Inferior parietal cortex (tissue), 1 donor: ENCODE data around the gene ZNF367.

Experiments used
- DNase-seq: peaks from one replicate; pipeline ENCODE4 v3.0.0-alpha.2; 2016; ENCODE audit errors: extremely low spot score

ZNF367 gene

DNA sequence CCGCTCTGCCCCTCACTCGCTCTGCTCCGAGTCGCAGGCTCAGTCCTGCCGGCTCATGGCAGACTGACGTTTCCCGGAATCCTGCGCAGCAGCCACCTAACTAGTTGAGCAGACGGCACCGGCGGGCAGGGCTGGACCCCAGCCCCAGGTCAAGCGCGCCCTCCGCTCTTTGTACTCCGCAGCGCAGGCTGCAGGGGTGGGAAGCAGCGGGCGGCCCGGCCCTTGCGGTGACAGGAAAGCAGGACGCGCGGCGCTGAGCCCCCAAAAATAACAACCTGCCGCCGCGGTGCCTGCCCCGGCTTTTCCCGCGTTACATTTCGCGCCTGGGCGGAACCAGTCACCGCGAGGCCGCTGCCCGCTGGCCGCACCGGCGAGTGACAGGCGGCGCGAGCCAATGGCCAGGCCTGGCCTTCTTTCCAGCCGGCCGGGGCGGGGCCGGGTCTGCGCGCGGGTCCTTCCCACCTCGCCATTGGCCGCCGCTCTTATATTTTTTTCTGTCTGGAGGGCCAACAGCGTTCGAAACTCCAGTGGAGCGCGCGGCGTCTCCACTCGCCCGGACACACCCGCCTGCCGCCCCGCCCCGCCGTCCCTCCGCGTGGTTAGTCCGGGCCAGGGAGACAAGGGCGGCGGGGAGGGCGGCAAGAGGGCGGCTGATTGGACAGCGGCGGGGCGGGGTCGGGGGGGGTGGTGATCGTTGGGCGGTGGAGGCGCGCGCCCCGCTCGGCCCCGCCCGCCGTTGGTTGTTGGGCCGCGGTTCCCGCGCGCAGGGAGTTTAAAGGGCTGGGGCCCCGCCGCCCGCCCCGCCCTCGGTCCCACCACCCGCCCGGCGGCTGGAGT is at the start of gene ZNF367:
Gene ZNF367, minus strand, starts transcription at position 288 of the 837 bp plus-strand sequence. CDS start 338 bp downstream, outside the sequence.
- DNase-seq: peak; percentile 92

- DNase-seq: no peak
Observed at GRCh38 chr9:96467784-96468183, 49.6 kb upstream of the ZNF367 start.

DNA sequence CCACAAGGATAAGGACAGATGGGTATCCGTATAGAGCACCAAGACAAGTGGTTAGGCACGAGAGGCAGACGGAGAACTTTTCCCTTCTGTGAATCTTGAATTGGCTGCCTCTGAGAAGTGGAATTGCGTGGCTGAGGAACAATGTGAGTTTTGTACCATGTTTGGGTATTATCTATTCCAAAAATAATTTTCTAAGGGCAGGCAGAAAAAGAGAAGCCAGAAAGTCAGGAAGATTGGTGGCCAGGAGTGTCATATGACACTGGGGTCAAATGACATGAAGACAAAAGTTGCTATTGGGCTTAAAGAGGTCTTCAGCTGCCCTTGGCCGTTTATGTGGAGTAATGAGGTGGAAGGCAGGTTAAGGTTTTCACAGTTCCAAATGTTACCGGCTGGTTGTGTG is 46.3 kb upstream of the ZNF367 start:
- no peak for DNase-seq

DNA sequence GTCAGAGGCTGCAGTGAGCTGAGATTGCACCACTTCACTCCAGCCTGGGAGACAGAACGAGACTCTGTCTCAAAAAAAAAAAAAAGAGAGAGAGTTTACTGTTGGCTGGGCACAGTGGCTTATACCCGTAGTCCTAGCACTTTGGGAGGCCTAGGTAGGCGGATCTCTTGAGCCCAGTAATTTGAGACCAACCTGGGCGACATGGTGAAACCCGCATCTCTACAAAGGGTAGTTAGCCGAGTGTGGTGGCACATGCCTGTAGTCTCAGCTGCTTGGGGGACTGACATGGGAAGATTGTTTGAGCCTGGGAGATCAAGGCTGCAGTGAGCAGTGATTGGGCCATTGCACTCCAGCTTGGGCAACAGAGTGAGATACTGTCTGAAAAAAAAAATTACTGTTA is 44.4 kb upstream of the ZNF367 start:
- no peak for DNase-seq

DNA sequence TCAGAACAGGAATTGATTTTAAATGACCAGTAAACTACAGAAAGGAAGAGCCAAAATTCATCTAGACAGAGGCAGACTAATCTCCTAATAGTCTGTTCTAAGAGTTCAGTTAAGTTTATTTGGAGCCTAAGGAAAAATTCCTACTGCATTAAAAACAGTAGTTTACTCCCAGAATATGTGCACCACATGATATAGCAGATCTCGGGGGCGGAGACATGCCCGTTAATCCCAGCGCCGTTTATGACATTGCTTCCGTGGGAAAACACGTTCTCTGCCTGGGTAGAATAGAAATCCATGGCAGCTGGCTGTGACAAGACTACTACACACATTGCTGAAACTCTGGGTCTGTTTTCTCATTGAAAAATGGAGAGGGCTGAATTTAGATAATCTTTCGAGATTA is 43.2 kb upstream of the ZNF367 start:
- no peak for DNase-seq

GRCh38 chr9:96460882-96461281 is 42.7 kb upstream of the ZNF367 start:
- DNase-seq: no peak

DNA sequence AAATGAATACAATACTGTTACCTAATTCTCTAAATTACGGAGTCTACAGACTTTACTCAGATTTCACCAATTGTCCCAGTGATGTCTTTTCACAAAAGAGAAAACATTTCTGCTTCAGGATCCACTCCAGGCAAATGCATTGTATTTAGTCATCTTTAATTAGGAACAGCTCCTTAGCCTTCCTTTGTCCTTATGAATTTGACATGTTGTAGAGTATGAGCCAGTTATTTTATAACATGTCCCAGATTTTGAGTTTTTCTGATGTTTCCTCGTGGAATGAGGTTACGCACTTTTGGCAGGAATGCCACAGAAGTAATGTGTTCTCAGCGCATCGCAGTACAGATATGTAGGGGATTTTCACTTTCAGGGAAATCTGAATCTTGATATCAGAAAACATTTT is 42.3 kb upstream of the ZNF367 start:
- no peak for DNase-seq

- no peak for DNase-seq
Observed at GRCh38 chr9:96459268-96460007, 41.3 kb upstream of the ZNF367 start.

- DNase-seq: no peak
Observed at GRCh38 chr9:96458226-96458625, 40.1 kb upstream of the ZNF367 start.

- no peak for DNase-seq
Observed at GRCh38 chr9:96457266-96457665, 39.1 kb upstream of the ZNF367 start.

- peak; percentile 72 for DNase-seq
Observed at GRCh38 chr9:96453625-96454024, 35.5 kb upstream of the ZNF367 start.

- peak; percentile 31 for DNase-seq
Observed at GRCh38 chr9:96450613-96451528, 32.7 kb upstream of the ZNF367 start.

DNA sequence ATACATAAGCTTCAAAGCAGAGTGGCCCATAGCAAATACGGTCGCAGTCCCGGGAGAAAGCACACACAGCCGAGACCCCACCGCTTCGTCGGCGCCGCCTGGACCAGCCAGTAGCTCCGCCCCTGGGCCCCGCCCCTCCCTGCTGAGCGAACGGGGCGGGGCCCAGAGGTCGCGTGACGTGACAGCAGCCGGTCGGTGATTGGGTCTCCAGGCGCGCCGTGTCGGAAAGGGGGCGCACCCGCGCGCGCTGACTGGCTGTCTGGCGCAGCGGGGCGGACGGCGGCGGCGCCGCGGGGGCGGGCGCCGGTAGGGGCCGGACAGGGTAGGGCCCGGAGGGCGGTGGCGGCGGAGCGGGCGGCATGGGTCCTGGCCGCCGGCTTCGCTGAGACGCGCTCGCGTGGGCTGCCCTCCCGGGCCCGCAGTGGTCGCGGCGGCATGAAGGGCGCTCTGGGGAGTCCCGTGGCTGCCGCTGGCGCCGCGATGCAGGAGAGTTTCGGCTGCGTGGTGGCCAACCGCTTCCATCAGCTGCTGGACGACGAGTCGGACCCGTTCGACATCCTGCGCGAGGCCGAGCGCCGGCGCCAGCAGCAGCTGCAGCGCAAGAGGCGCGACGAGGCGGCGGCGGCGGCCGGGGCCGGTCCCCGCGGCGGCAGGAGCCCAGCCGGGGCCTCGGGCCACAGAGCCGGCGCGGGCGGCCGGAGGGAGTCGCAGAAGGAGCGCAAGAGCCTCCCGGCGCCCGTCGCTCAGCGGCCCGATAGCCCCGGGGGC is 31.9 kb upstream of the ZNF367 start, which contains the start of gene HABP4:
Gene HABP4, plus strand, starts transcription at position 325 of the 768 bp plus-strand sequence. Its CDS starts 111 bp downstream, at position 436.
- peak; percentile 95 for DNase-seq

GRCh38 chr9:96449523-96449844 is 31.3 kb upstream of the ZNF367 start:
- no peak for DNase-seq

DNA sequence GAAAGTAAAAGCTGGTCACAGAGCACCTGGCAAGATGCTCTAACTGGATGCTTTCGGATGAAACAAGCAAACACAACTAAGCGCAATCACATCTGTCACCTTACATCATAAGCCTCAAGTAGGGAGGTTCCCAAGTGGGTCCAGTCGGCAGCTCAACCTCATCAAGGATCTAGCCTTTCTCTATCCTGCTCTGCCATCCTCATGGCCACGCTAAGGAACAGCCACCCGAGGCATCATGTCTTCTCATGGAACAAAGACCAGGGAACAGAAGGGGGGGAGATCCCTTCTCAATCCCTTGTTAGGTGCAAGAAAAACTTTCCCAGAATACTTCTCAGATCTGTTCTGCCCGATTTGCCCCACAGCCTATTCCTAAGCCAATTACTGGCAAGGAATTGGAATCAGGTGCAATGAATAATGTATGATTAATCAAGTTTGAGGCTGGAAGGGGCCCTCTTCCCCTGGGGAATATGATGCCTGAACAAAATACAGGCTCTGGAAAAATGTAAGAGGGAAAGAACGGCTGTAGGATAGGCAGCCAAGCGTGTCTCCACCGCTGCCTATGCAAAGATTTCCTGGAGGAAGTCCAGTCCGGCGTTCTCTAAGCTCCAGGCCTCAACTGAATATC is 30.5 kb upstream of the ZNF367 start:
- DNase-seq: no peak

DNA sequence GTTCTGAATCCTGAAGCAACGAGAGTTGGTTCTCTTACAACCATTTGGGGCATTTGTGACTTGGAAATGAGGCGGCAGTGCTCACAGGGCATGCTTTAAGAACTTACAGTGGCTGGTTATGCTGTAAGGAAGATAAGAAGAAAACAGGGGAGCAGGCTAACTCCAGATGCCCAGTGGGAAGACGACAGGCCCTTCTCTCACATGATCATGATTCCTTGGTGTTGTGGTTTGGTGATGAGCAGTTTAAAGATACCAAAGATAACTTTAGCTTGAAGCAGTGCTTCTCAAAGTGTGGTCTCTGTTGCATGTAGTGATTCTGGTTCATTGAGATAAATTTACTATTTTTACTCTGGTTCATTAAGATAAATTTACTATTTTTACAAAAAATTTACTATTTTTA is 29.2 kb upstream of the ZNF367 start:
- no peak for DNase-seq

DNA sequence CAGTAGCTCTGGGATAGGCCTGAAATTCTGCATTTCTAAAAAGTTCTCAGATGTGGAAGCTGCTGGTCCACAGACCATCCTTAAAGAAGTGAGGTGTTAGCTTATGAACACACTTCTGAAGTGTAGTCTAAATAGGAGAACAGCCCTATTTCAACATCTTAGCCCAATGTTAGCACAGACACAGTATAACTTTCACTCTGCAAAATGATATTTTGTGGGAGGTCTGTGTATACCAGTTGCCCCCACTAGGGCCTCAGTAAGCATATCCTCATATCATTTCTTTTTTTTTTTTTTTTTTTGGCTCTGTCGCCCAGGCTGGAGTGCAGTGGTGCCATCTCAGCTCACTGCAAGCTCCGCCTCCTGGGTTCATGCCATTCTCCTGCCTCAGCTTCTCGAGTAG is 24.3 kb upstream of the ZNF367 start:
- DNase-seq: no peak

- DNase-seq: no peak
Observed at GRCh38 chr9:96441798-96442445, 23.8 kb upstream of the ZNF367 start.

- no peak for DNase-seq
Observed at GRCh38 chr9:96440671-96441199, 22.6 kb upstream of the ZNF367 start.

- no peak for DNase-seq
Observed at GRCh38 chr9:96437454-96437853, 19.3 kb upstream of the ZNF367 start.
